MV-4-11 (cell line): ENCODE results near the gene SESN2.

ENCODE experiments used
- DNase-seq: peaks from one replicate; lab custom pipeline; 2025; lab: John Stamatoyannopoulos, UW

The SESN2 gene

GRCh38 chr1:28249013-28249865 lies 10.1 kb upstream of the SESN2 start:
- DNase-seq, result peak; percentile 68

GRCh38 chr1:28249866-28250295 lies 9.4 kb upstream of the SESN2 start:
- DNase-seq, result no peak

- no peak for DNase-seq
These were observed 3.0 kb upstream of the SESN2 start for GRCh38 chr1:28256197-28256827.

GRCh38 chr1:28257736-28258135 lies 1.6 kb upstream of the SESN2 start:
- DNase-seq, result no peak

GRCh38 chr1:28258628-28259251 lies 578 bp upstream of the SESN2 start:
- DNase-seq, result peak; percentile 26

- DNase-seq, result no peak
These were observed 850 bp downstream of the SESN2 start for GRCh38 chr1:28259934-28260802.

GRCh38 chr1:28260803-28261174 lies 1.5 kb downstream of the SESN2 start:
- no peak for DNase-seq

- DNase-seq, result no peak
These were observed 5.6 kb downstream of the SESN2 start for GRCh38 chr1:28264897-28265296.

GRCh38 chr1:28265577-28265976 lies 6.3 kb downstream of the SESN2 start:
- DNase-seq, result no peak

GRCh38 chr1:28266920-28267322 lies 7.6 kb downstream of the SESN2 start:
- no peak for DNase-seq

GRCh38 chr1:28267633-28268032 lies 8.3 kb downstream of the SESN2 start:
- no peak for DNase-seq

- no peak for DNase-seq
These were observed 10.2 kb downstream of the SESN2 start for GRCh38 chr1:28269529-28269928.

- DNase-seq, result no peak
These were observed 13.0 kb downstream of the SESN2 start for GRCh38 chr1:28272215-28272852.

- DNase-seq, result peak; percentile 19
These were observed 14.0 kb downstream of the SESN2 start for GRCh38 chr1:28273216-28273860.

GRCh38 chr1:28278763-28279162 lies 19.4 kb downstream of the SESN2 start:
- no peak for DNase-seq

- no peak for DNase-seq
These were observed 20.4 kb downstream of the SESN2 start for GRCh38 chr1:28279721-28280120.

GRCh38 chr1:28280501-28280900 lies 21.2 kb downstream of the SESN2 start:
- no peak for DNase-seq

- no peak for DNase-seq
These were observed 21.7 kb downstream of the SESN2 start for GRCh38 chr1:28280977-28281381.

- no peak for DNase-seq
These were observed 22.5 kb downstream of the SESN2 start for GRCh38 chr1:28281608-28282425.
